ENCODE data around the gene GFI1. TPM values are rescaled to one million over a fixed set of nuclear protein-coding genes. Genes with fewer than 3 reads are reported as not detected.

Gene GFI1
- total RNA-seq, 1 experiment from 2014 or later: 10.2 TPM

DNA sequence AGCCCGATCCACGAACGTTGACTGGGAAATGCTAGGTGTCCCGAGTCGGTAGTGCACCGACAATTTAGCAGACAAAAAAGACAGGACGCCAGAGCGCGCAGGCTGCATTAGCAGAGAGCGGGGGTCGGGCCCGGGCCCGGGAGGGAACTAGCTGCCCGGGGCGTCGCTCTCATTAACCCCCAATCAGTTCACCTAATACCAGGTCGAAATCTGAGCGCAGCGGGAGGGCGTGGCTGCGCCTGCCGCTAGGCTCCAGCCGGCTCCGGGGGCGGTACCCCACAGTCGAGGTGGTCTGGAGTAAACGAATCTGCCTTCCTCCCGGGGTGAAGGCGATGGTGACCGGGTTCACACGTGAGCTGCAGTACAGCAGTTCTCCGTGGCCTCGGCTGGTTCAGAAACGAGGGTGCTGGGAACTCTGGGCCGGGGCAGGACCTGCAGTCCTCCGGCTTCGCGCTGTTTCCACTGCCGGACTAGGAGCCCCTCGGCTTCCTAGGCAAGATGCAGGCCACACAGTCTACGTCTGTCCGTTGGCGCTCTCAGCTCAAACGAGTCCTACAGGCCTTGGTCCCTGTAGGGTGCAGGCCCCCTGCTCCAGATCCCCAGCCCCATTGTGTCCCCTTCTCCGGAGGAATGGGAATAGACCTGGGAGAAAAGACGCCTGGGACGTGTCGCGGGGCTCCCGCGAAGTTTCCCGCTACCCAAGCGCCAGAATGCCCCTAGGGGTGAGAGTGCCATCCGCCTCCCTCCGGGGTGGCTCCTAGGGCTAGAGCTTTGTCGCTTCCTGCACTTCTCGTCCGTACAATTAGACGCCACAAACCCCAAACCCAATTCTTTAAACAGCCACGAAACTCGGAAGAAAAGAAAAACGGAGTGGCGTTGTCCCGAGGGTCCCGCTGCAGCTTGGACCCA lies 2.0 kb downstream of the GFI1 start:
- peak overlapping the region; percentile 84 for H3K9ac ChIP-seq (ENCODE audit: low read length)
- no peaks in the 10 kb centered on the region for H4K20me1 ChIP-seq (ENCODE audit: insufficient read depth, low read depth, low read length)
- no peaks in the 10 kb centered on the region for H3K9me2 ChIP-seq (replicated peaks; ENCODE audit: insufficient read depth, low read length)
- peaks cover 26% of the 10 kb centered on the region for H3K4me1 ChIP-seq (ENCODE audit: low read length)
- H3K4me2 ChIP-seq (ENCODE audit: low read depth, low read length, poor library complexity, severe bottlenecking): peak overlapping the region; percentile 70
- DNase-seq: peak; percentile 92
- H3K79me2 ChIP-seq (ENCODE audit: low read length): peaks cover 16% of the 10 kb centered on the region
- H3K36me3 ChIP-seq (ENCODE audit: insufficient read depth, low read length): no peaks in the 10 kb centered on the region
- no peaks in the 10 kb centered on the region for H3K27me3 ChIP-seq (ENCODE audit: low read length)
- H2AFZ ChIP-seq (ENCODE audit: low read length): peak overlapping the region; percentile 87; the same call in 1 of the 2 replicates
- H3K27ac ChIP-seq (ENCODE audit: low read length): peak overlapping the region; percentile 66
- no peaks in the 10 kb centered on the region for H3K9me3 ChIP-seq (ENCODE audit: low read length)
- peak overlapping the region; percentile 77 for H3K4me3 ChIP-seq (ENCODE audit: low read length)

- peak overlapping the region; percentile 66 for H3K27ac ChIP-seq (ENCODE audit: low read length)
- H3K79me2 ChIP-seq (ENCODE audit: low read length): peaks cover 16% of the 10 kb centered on the region
- H3K4me2 ChIP-seq (ENCODE audit: low read depth, low read length, poor library complexity, severe bottlenecking): peak overlapping the region; percentile 70
- peak overlapping the region; percentile 84 for H3K9ac ChIP-seq (ENCODE audit: low read length)
- no peaks in the 10 kb centered on the region for H3K9me2 ChIP-seq (replicated peaks; ENCODE audit: insufficient read depth, low read length)
- H3K27me3 ChIP-seq (ENCODE audit: low read length): no peaks in the 10 kb centered on the region
- DNase-seq: peak; percentile 75
- H3K4me3 ChIP-seq (ENCODE audit: low read length): peak overlapping the region; percentile 77
- H4K20me1 ChIP-seq (ENCODE audit: insufficient read depth, low read depth, low read length): no peaks in the 10 kb centered on the region
- no peaks in the 10 kb centered on the region for H3K36me3 ChIP-seq (ENCODE audit: insufficient read depth, low read length)
- peak overlapping the region; percentile 87 for H2AFZ ChIP-seq (ENCODE audit: low read length)
- no peaks in the 10 kb centered on the region for H3K9me3 ChIP-seq (ENCODE audit: low read length)
- H3K4me1 ChIP-seq (ENCODE audit: low read length): peaks cover 26% of the 10 kb centered on the region
Observed at GRCh38 chr1:92483610-92484471, 2.9 kb downstream of the GFI1 start.

GRCh38 chr1:92482665-92483609 lies 3.8 kb downstream of the GFI1 start:
- no peaks in the 10 kb centered on the region for H3K9me3 ChIP-seq (ENCODE audit: low read length)
- H3K79me2 ChIP-seq (ENCODE audit: low read length): peaks cover 16% of the 10 kb centered on the region
- H3K4me1 ChIP-seq (ENCODE audit: low read length): peaks cover 23% of the 10 kb centered on the region
- H3K4me2 ChIP-seq (ENCODE audit: low read depth, low read length, poor library complexity, severe bottlenecking): peak overlapping the region; percentile 70
- no peak overlapping the region for H3K27ac ChIP-seq (ENCODE audit: low read length)
- H3K36me3 ChIP-seq (ENCODE audit: insufficient read depth, low read length): no peaks in the 10 kb centered on the region; the same call in 1 of the 2 replicates
- peak overlapping the region; percentile 87 for H2AFZ ChIP-seq (ENCODE audit: low read length)
- H3K9me2 ChIP-seq (replicated peaks; ENCODE audit: insufficient read depth, low read length): no peaks in the 10 kb centered on the region
- no peaks in the 10 kb centered on the region for H4K20me1 ChIP-seq (ENCODE audit: insufficient read depth, low read depth, low read length)
- peak; percentile 44 for DNase-seq
- peak overlapping the region; percentile 84 for H3K9ac ChIP-seq (ENCODE audit: low read length)
- peak overlapping the region; percentile 77 for H3K4me3 ChIP-seq (ENCODE audit: low read length)
- H3K27me3 ChIP-seq (ENCODE audit: low read length): no peaks in the 10 kb centered on the region

- H3K4me2 ChIP-seq (ENCODE audit: low read depth, low read length, poor library complexity, severe bottlenecking): peak overlapping the region; percentile 70
- H3K4me1 ChIP-seq (ENCODE audit: low read length): peaks cover 15% of the 10 kb centered on the region
- H3K27ac ChIP-seq (ENCODE audit: low read length): no peak overlapping the region
- no peaks in the 10 kb centered on the region for H3K27me3 ChIP-seq (ENCODE audit: low read length)
- peak overlapping the region; percentile 77; the same call in 1 of the 2 replicates for H3K4me3 ChIP-seq (ENCODE audit: low read length)
- H3K36me3 ChIP-seq (ENCODE audit: insufficient read depth, low read length): no peaks in the 10 kb centered on the region; the same call in 1 of the 2 replicates
- DNase-seq: peak; percentile 19
- no peaks in the 10 kb centered on the region for H3K9me2 ChIP-seq (replicated peaks; ENCODE audit: insufficient read depth, low read length)
- H3K9me3 ChIP-seq (ENCODE audit: low read length): no peaks in the 10 kb centered on the region
- peak overlapping the region; percentile 84 for H3K9ac ChIP-seq (ENCODE audit: low read length)
- H3K79me2 ChIP-seq (ENCODE audit: low read length): peaks cover 16% of the 10 kb centered on the region
- H4K20me1 ChIP-seq (ENCODE audit: insufficient read depth, low read depth, low read length): no peaks in the 10 kb centered on the region
- no peak overlapping the region for H2AFZ ChIP-seq (ENCODE audit: low read length)
Observed at GRCh38 chr1:92481971-92482664, 4.6 kb downstream of the GFI1 start.

DNA sequence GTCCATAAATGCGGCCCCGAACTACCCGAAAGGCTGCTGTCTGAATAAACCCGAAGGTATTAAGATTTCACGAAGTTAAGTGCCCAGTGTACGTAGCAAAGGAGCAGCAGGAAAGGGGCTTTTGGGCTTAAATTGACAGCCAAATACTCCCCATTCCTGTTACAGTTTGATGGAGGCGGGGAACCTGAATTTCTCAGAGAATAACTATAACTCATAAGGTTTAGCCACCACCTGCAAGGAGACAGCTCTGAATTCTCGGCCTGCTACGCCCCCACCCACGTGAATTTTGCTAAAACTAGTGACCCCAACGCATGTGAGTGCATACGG lies 5.2 kb downstream of the GFI1 start:
- Histone ChIP-seq H3K4me2 (ENCODE audit: low read depth, low read length, poor library complexity, severe bottlenecking) (no peak overlapping the region), H3K4me3 (ENCODE audit: low read length) (no peak overlapping the region), H4K20me1 (ENCODE audit: insufficient read depth, low read depth, low read length) (no peaks in the 10 kb centered on the region), H3K27ac (ENCODE audit: low read length) (no peak overlapping the region), H3K79me2 (ENCODE audit: low read length) (peaks cover 16% of the 10 kb centered on the region), H3K4me1 (ENCODE audit: low read length) (peaks cover 12% of the 10 kb centered on the region), H2AFZ (ENCODE audit: low read length) (no peak overlapping the region), H3K36me3 (ENCODE audit: insufficient read depth, low read length) (no peaks in the 10 kb centered on the region; the same call in 1 of the 2 replicates), H3K9me3 (ENCODE audit: low read length) (no peaks in the 10 kb centered on the region), H3K27me3 (ENCODE audit: low read length) (no peaks in the 10 kb centered on the region), H3K9me2 (replicated peaks; ENCODE audit: insufficient read depth, low read length) (no peaks in the 10 kb centered on the region), H3K9ac (ENCODE audit: low read length) (no peak overlapping the region)
- peak; percentile 36 for DNase-seq

GRCh38 chr1:92480813-92481598 lies 5.7 kb downstream of the GFI1 start:
- Histone ChIP-seq H3K79me2 (ENCODE audit: low read length) (peaks cover 16% of the 10 kb centered on the region), H3K4me1 (ENCODE audit: low read length) (peaks cover 12% of the 10 kb centered on the region), H3K36me3 (ENCODE audit: insufficient read depth, low read length) (no peaks in the 10 kb centered on the region; the same call in 1 of the 2 replicates), H3K4me3 (ENCODE audit: low read length) (no peak overlapping the region), H3K9me2 (replicated peaks; ENCODE audit: insufficient read depth, low read length) (no peaks in the 10 kb centered on the region), H3K9ac (ENCODE audit: low read length) (no peak overlapping the region), H4K20me1 (ENCODE audit: insufficient read depth, low read depth, low read length) (no peaks in the 10 kb centered on the region), H3K27ac (ENCODE audit: low read length) (no peak overlapping the region), H2AFZ (ENCODE audit: low read length) (no peak overlapping the region), H3K27me3 (ENCODE audit: low read length) (no peaks in the 10 kb centered on the region), H3K4me2 (ENCODE audit: low read depth, low read length, poor library complexity, severe bottlenecking) (no peak overlapping the region), H3K9me3 (ENCODE audit: low read length) (no peaks in the 10 kb centered on the region)
- DNase-seq: no peak

Data from Karpas-422 (cell line).